ENCODE measurements around the gene KAZN. TPM values are rescaled to one million over a fixed set of nuclear protein-coding genes. Genes with fewer than 3 reads are reported as not detected.
A peak's percentile ranks its signal among the peaks of the same experiment; 100 is the strongest.

The KAZN gene
- total and polyA plus RNA-seq, 2 experiments from 2014 or later: 7.9 to 15.6 TPM

DNA sequence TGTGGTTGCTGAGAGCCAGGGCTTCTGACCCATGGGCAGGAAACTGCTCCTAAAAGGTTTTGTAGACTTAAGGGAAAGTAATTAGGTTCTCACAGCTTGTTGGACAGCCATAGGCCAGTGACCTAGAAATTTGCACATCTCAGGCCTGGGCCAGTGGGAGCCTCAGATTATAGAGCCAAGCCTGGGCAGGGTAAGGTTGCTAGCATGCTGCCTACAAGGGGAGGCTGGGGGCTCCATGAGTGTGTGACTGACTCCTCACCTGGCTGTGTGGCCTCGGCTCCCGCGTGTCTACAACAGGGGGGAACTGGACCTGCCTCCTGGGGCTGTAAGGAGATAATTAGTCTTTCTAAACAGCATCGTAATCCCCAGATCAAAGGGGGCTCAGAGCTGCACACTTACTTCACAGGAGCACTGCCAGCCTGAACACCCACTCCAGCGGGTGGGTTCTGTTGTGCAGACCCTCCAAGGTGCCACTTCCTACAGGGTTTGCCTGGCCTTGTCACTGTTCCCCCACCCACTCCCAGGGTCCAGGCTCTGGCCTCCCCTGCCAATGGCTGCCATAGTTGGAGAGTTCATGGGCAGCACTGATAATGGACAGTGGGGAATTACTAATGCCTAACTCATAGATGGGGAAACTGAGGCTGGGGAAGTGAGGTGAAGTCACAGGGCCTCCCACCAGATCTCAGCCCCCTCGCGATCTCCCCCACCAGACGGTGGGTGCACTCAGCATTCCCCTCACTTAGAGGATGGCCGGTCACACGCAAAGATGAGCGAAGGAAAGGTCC, 324.6 kb downstream of the KAZN start:
- H4K20me1 ChIP-seq (ENCODE audit: insufficient read depth, poor library complexity, severe bottlenecking): peaks cover 2% of the 10 kb centered on the region
- peak overlapping the region; percentile 52 for H2AFZ ChIP-seq
- peaks cover 22% of the 10 kb centered on the region for H3K79me2 ChIP-seq
- H3K36me3 ChIP-seq (replicated peaks; ENCODE audit: insufficient read depth, low read depth): no peaks in the 10 kb centered on the region
- H3K4me2 ChIP-seq: peak overlapping the region; percentile 88
- TF ChIP-seq EZH2phosphoT487 (IDR thresholded peaks at IDR 0.05; ENCODE audit: low read depth, severe bottlenecking, unreplicated experiment) (no peak), EZH2 (IDR thresholded peaks at IDR 0.05; ENCODE audit: borderline replicate concordance) (no peak)
- TF ChIP-seq, protein P1, sequence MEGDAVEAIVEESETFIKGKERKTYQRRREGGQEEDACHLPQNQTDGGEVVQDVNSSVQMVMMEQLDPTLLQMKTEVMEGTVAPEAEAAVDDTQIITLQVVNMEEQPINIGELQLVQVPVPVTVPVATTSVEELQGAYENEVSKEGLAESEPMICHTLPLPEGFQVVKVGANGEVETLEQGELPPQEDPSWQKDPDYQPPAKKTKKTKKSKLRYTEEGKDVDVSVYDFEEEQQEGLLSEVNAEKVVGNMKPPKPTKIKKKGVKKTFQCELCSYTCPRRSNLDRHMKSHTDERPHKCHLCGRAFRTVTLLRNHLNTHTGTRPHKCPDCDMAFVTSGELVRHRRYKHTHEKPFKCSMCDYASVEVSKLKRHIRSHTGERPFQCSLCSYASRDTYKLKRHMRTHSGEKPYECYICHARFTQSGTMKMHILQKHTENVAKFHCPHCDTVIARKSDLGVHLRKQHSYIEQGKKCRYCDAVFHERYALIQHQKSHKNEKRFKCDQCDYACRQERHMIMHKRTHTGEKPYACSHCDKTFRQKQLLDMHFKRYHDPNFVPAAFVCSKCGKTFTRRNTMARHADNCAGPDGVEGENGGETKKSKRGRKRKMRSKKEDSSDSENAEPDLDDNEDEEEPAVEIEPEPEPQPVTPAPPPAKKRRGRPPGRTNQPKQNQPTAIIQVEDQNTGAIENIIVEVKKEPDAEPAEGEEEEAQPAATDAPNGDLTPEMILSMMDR (IDR thresholded peaks at IDR 0.05; ENCODE audit: poor library complexity): no peak
- H3K4me1 ChIP-seq (ENCODE audit: insufficient read depth): peaks cover 17% of the 10 kb centered on the region
- DNase-seq (ENCODE audit: low spot score): no peak
- no peaks in the 10 kb centered on the region for H3K9me2 ChIP-seq (replicated peaks; ENCODE audit: insufficient read depth)
- H3K27me3 ChIP-seq: no peaks in the 10 kb centered on the region
- no peaks in the 10 kb centered on the region for H3K9me3 ChIP-seq (ENCODE audit: low read depth)
- 69% methylated on average over 11 of the region's 11 CpGs for WGBS (ENCODE audit: low lambda C conversion rate, missing lambda C conversion rate)
- H3K4me3 ChIP-seq: no peak overlapping the region
- H3K27ac ChIP-seq: no peak overlapping the region

DNA sequence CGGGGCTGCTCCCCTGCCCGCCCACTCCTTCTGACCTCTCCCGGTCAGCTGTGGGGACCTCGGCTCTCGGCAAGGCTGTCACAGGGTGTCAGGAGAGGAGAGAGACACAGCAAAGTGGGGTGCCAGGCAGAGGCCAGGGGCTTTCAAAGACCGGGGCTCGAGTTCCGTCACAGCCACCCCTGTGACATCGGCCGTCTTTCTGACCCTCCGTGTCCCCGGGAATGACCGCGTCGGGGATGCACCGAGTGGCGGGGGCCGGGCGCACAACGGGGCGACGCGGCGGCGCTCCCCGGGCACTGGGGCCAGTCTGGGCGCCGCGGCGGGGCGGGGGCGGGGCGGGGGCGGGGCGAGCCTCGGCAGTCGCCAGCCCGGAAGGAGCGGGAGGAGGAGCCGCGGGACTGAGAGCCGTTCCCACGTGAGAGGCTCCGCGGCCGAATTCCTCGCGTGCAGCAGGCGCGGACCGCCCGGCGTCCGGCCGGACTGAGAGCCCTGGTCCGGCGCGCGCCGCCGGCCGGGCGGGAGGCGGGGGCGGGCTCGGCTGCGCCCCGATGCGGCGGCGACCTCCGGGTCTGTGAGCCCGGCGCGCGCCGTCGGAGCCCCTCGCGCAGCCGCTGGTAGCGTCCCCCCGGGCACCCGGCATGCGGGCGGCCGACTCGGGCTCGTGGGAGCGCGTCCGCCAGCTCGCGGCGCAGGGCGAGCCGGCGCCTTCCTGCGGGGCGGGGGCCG, 325.4 kb downstream of the KAZN start:
- peak; percentile 89 for DNase-seq (ENCODE audit: low spot score)
- Histone ChIP-seq H3K4me1 (ENCODE audit: insufficient read depth) (peaks cover 22% of the 10 kb centered on the region), H3K79me2 (peaks cover 24% of the 10 kb centered on the region), H3K9me3 (ENCODE audit: low read depth) (no peaks in the 10 kb centered on the region), H3K9me2 (replicated peaks; ENCODE audit: insufficient read depth) (no peaks in the 10 kb centered on the region), H2AFZ (peak overlapping the region; percentile 52), H3K27ac (no peak overlapping the region), H3K27me3 (no peaks in the 10 kb centered on the region), H3K4me2 (peak overlapping the region; percentile 100), H3K4me3 (no peak overlapping the region), H3K36me3 (replicated peaks; ENCODE audit: insufficient read depth, low read depth) (no peaks in the 10 kb centered on the region), H4K20me1 (ENCODE audit: insufficient read depth, poor library complexity, severe bottlenecking) (peaks cover 2% of the 10 kb centered on the region)
- TF ChIP-seq, protein P1 (IDR thresholded peaks at IDR 0.05; ENCODE audit: poor library complexity): no peak
- no peak for TF ChIP-seq EZH2phosphoT487 (IDR thresholded peaks at IDR 0.05; ENCODE audit: low read depth, severe bottlenecking, unreplicated experiment)
- no peak for TF ChIP-seq EZH2 (IDR thresholded peaks at IDR 0.05; ENCODE audit: borderline replicate concordance)
- 5% methylated on average over 34 of the region's 101 CpGs for WGBS (ENCODE audit: low lambda C conversion rate, missing lambda C conversion rate)

DNA sequence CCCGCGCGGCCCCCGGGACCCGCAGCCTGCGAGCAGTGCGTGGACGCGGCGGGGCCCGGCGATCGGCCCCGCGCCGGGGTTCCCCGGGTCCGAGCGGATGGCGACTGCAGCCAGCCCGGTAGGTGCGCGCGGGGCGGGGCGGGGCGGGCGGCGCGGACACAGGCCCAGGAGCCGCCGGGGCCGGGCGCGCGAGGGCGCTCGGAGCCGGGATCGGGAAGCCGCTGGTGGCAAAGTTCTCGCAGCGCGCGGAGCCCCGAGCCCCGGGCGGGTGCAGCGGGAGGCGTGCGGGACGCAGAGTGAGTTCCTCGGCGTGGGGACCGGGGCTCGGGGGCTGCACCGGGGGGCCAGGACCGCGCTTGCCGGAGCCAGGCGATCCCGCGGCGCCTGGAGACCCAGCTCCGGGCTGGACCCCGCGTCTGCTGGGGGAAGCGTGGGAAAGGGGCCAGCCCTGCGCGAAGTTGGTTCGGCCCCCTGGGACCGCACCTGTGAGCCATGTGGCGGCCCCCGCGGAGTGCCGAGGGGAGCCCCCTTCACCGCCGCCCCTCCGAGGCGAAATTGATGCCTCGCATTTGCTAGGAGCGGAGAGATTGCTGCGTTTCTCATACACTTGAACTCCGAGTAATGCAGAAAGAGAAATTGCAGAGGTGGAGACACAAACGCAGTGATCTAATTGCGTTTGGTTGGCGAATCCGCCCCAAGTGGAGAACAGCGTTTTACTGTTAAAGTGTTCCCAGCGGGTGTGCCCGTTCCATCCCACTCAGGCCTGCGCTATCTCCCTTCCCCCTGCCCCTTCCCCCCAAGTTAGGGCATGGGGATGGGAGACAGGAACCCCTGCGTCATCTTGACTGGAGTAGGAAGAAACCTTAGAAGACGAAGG, 326.2 kb downstream of the KAZN start:
- Histone ChIP-seq H3K9me3 (ENCODE audit: low read depth) (no peaks in the 10 kb centered on the region), H2AFZ (no peak overlapping the region), H3K79me2 (peaks cover 25% of the 10 kb centered on the region), H3K9me2 (replicated peaks; ENCODE audit: insufficient read depth) (no peaks in the 10 kb centered on the region), H3K4me1 (ENCODE audit: insufficient read depth) (peaks cover 28% of the 10 kb centered on the region), H4K20me1 (ENCODE audit: insufficient read depth, poor library complexity, severe bottlenecking) (peaks cover 2% of the 10 kb centered on the region), H3K36me3 (replicated peaks; ENCODE audit: insufficient read depth, low read depth) (no peaks in the 10 kb centered on the region), H3K27me3 (no peaks in the 10 kb centered on the region), H3K4me2 (peak overlapping the region; percentile 100), H3K27ac (peak overlapping the region; percentile 35), H3K4me3 (peak overlapping the region; percentile 84)
- 1% methylated on average over 36 of the region's 94 CpGs for WGBS (ENCODE audit: low lambda C conversion rate, missing lambda C conversion rate)
- TF ChIP-seq, protein P1 (IDR thresholded peaks at IDR 0.05; ENCODE audit: poor library complexity): peak; percentile 7
- TF ChIP-seq EZH2 (IDR thresholded peaks at IDR 0.05; ENCODE audit: borderline replicate concordance): no peak
- DNase-seq (ENCODE audit: low spot score): peak; percentile 79
